ENCODE data around the gene XPNPEP1. TPM values are rescaled to one million over a fixed set of nuclear protein-coding genes. Genes with fewer than 3 reads are reported as not detected.
A peak's percentile ranks its signal among the peaks of the same experiment; 100 is the strongest.

XPNPEP1 gene
- total RNA-seq, 2 experiments from 2014 or later = 50.3 to 54.3 TPM

DNA sequence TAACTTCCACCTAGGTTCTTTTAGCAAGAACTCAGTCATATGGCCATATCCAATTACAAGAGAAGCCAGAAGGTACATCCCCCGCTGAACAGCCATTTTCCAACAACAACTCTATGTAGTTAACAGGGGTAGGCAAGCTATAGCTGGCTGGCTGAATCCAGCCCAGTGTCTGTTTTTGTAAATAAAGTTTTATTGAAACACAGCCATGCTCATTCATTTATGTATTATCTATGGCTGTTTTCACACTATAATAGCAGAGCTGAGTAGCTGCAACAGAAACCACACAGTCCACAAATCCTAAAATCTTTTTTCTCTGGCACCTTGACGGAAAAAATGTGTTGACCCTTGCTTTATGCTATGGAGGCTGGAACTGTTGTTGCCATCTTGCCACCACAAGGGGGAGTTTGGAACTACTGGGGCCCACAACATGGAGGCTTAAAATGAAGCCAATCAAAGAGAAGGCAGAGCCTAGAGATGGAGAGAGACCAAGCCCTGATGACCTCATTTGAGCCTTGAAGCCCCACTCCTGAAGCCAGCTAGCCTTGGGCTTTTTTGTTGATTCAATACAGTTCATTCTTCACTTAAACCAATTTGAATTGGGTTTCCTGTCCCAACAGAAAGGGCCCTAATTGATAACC lies 33.3 kb upstream of the XPNPEP1 start:
- no peaks in the 10 kb centered on the region for H3K36me3 Mint-ChIP-seq (ENCODE audit: low read depth)
- no peak for ATAC-seq (ENCODE audit: poor library complexity)
- intact Hi-C loops (cut with DNase I, micrococcal nuclease) = no loop called here
- Histone ChIP-seq H3K27ac (ENCODE audit: low read depth in 1 of 2, low read length in 2 of 2) (no peak overlapping the region), H3K27me3 (ENCODE audit: control insufficient read depth in 1 of 2, insufficient read depth in 2 of 2, low read length in 2 of 2) (no peaks in the 10 kb centered on the region), H3K4me3 (ENCODE audit: low read length) (no peak overlapping the region), H3K36me3 (ENCODE audit: insufficient read depth, low read length) (no peaks in the 10 kb centered on the region), H3K9me3 (ENCODE audit: control insufficient read depth in 1 of 2, insufficient read depth in 1 of 2, low read length in 2 of 2) (no peaks in the 10 kb centered on the region), H3K4me1 (ENCODE audit: insufficient read depth, low read length) (peaks cover 3% of the 10 kb centered on the region)
- H3K4me3 Mint-ChIP-seq = no peak overlapping the region
- H3K27ac Mint-ChIP-seq = no peak overlapping the region
- H3K4me1 Mint-ChIP-seq (ENCODE audit: low read depth) = peaks cover 6% of the 10 kb centered on the region
- TF ChIP-seq, protein P1, sequence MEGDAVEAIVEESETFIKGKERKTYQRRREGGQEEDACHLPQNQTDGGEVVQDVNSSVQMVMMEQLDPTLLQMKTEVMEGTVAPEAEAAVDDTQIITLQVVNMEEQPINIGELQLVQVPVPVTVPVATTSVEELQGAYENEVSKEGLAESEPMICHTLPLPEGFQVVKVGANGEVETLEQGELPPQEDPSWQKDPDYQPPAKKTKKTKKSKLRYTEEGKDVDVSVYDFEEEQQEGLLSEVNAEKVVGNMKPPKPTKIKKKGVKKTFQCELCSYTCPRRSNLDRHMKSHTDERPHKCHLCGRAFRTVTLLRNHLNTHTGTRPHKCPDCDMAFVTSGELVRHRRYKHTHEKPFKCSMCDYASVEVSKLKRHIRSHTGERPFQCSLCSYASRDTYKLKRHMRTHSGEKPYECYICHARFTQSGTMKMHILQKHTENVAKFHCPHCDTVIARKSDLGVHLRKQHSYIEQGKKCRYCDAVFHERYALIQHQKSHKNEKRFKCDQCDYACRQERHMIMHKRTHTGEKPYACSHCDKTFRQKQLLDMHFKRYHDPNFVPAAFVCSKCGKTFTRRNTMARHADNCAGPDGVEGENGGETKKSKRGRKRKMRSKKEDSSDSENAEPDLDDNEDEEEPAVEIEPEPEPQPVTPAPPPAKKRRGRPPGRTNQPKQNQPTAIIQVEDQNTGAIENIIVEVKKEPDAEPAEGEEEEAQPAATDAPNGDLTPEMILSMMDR (IDR thresholded peaks at IDR 0.05) = peak; percentile 55
- no peaks in the 10 kb centered on the region for H3K27me3 Mint-ChIP-seq
- ChIA-PET CTCF (interaction anchor here (1.0 kb wide), 1 partner anchor 73 kb away, joined by 3 read pairs; no protein-coding TSS in a partner anchor), POLR2A (interaction anchor here (1.0 kb wide), 1 partner anchor 122 kb away, joined by 3 read pairs; no protein-coding TSS in a partner anchor)
- H3K9me3 Mint-ChIP-seq = no peaks in the 10 kb centered on the region
- peak in 6 of 14 experiments; percentile 4 to 61 (median 38) for DNase-seq

DNA sequence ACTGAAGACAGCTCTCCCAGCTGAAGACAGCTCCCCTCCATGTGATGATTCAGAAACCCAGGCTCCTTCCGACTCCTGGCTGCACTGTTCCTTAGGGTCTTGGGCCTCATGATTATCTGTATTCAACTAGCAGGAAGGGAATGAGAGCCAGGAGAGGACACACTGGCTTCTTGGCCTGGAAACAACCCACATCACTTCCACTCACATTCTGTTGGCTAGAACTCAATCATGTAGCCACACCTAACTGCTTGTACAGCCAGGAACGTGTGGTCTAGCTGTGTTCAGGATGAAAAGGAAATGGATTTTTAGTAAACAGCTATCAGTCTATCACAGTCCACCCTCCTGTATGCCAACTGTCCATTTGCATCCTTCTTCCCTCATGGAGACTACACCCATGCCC lies 30.5 kb upstream of the XPNPEP1 start:
- Mint-ChIP-seq H3K27me3 (no peaks in the 10 kb centered on the region), H3K36me3 (ENCODE audit: low read depth) (no peaks in the 10 kb centered on the region), H3K4me1 (ENCODE audit: low read depth) (peaks cover 6% of the 10 kb centered on the region), H3K4me3 (no peak overlapping the region), H3K9me3 (no peaks in the 10 kb centered on the region), H3K27ac (no peak overlapping the region)
- Histone ChIP-seq H3K27ac (ENCODE audit: low read depth in 1 of 2, low read length in 2 of 2) (no peak overlapping the region), H3K9me3 (ENCODE audit: control insufficient read depth in 1 of 2, insufficient read depth in 1 of 2, low read length in 2 of 2) (no peaks in the 10 kb centered on the region), H3K4me1 (ENCODE audit: insufficient read depth, low read length) (peaks cover 3% of the 10 kb centered on the region), H3K4me3 (ENCODE audit: low read length) (no peak overlapping the region), H3K27me3 (ENCODE audit: control insufficient read depth in 1 of 2, insufficient read depth in 2 of 2, low read length in 2 of 2) (no peaks in the 10 kb centered on the region), H3K36me3 (ENCODE audit: insufficient read depth, low read length) (no peaks in the 10 kb centered on the region)
- ChIA-PET POLR2A (no interaction called here), CTCF (interaction anchor here (0.9 kb wide), 1 partner anchor 70 kb away, joined by 3 read pairs; no protein-coding TSS in a partner anchor)
- TF ChIP-seq, protein P1 (IDR thresholded peaks at IDR 0.05) = no peak
- DNase-seq (no peak), ATAC-seq (ENCODE audit: poor library complexity) (no peak)
- intact Hi-C loops (cut with DNase I, micrococcal nuclease) = loop anchor here in 1 of 2 experiments (2.0 kb wide), 1 partner anchor 69 kb away; no protein-coding TSS in a partner anchor

DNA sequence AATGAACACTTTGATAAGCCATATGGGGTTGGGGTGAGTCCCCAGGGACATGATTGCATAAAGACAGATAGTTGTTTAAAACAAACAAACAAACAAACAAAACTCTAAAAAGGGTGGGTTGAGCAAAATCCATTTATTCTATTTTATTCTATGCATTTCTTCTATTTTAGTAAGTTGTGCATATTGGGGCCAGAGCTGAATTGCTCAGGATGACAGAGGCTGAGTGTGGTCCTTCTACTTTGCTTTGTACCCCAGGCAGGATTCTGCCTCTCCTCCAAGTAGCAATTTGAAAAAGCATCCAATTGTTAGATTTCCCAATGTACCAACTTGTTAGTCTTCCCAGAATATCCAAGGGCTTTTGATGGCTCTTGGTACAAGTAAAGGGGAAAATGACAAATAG lies 29.2 kb upstream of the XPNPEP1 start:
- Histone ChIP-seq H3K9me3 (ENCODE audit: control insufficient read depth in 1 of 2, insufficient read depth in 1 of 2, low read length in 2 of 2) (no peaks in the 10 kb centered on the region), H3K4me3 (ENCODE audit: low read length) (no peak overlapping the region), H3K27me3 (ENCODE audit: control insufficient read depth in 1 of 2, insufficient read depth in 2 of 2, low read length in 2 of 2) (no peaks in the 10 kb centered on the region), H3K4me1 (ENCODE audit: insufficient read depth, low read length) (peaks cover 3% of the 10 kb centered on the region), H3K27ac (ENCODE audit: low read depth in 1 of 2, low read length in 2 of 2) (no peak overlapping the region), H3K36me3 (ENCODE audit: insufficient read depth, low read length) (no peaks in the 10 kb centered on the region)
- Mint-ChIP-seq H3K27ac (no peak overlapping the region), H3K36me3 (ENCODE audit: low read depth) (no peaks in the 10 kb centered on the region), H3K4me3 (no peak overlapping the region), H3K27me3 (no peaks in the 10 kb centered on the region), H3K4me1 (ENCODE audit: low read depth) (peaks cover 6% of the 10 kb centered on the region), H3K9me3 (no peaks in the 10 kb centered on the region)
- POLR2A ChIA-PET = no interaction called here
- CTCF ChIA-PET = interaction anchor here (0.7 kb wide), 1 partner anchor 13 kb away, joined by 3 read pairs; no protein-coding TSS in a partner anchor
- TF ChIP-seq, protein P1 (IDR thresholded peaks at IDR 0.05) = no peak
- intact Hi-C loops (cut with DNase I, micrococcal nuclease) = no loop called here
- ATAC-seq (ENCODE audit: poor library complexity) (no peak), DNase-seq (no peak)
